Activated naive CD4-positive, alpha-beta T cell treated with anti-CD3 and anti-CD28 coated beads, Interleukin-2, amount 50 U/mL, for 72 hours (primary cell): Measurements from ENCODE around the gene IMMP2L. TPM values are rescaled to one million over a fixed set of nuclear protein-coding genes. Genes with fewer than 3 reads are reported as not detected.

Experiments
- ATAC-seq, 2 donors: fragments of 150-1000 bp; cut with Tn5 transposase; 2 replicates each; pipeline ENCODE4 v1.10.0; 2021; ENCODE audit warnings: mild to moderate bottlenecking in 2 of 2, moderate library complexity in 2 of 2
- DNase-seq, 2 donors: peaks; one replicate each; pipeline ENCODE4 v3.0.0; 2021 to 2022; ENCODE audit warnings: low spot score in 2 of 2
- H3K27ac Mint-ChIP-seq, 2 donors: one replicate each; pipeline ENCODE4 v1.8.0; 2022; ENCODE audit warnings: mild to moderate bottlenecking in 2 of 2, mixed read lengths in 2 of 2
- H3K36me3 Mint-ChIP-seq, 2 donors: one replicate each; pipeline ENCODE4 v1.8.0; 2022; ENCODE audit warnings: mixed read lengths in 2 of 2
- H3K9me3 Mint-ChIP-seq, 2 donors: one replicate each; pipeline ENCODE4 v1.8.0; 2022; ENCODE audit warnings: mixed read lengths in 2 of 2
- total RNA-seq, 2 donors: library from RNA; stranded (reverse); gene quantifications; one replicate each; pipeline ENCODE4 v1.2.3, GENCODE V29; 2022

IMMP2L gene
- total RNA-seq, 2 donors from 2014 or later: 11.8 to 18.2 TPM

GRCh38 chr7:110988348-110988747, 573.9 kb downstream of the IMMP2L start:
- DNase-seq (no peak), ATAC-seq (no peak)
- H3K27ac Mint-ChIP-seq: no peak overlapping the region
- H3K36me3 Mint-ChIP-seq: peaks cover 4 to 13% of the 10 kb centered on the region in 2 donors
- H3K9me3 Mint-ChIP-seq: peaks cover 0 to 5% of the 10 kb centered on the region in 2 donors

DNA sequence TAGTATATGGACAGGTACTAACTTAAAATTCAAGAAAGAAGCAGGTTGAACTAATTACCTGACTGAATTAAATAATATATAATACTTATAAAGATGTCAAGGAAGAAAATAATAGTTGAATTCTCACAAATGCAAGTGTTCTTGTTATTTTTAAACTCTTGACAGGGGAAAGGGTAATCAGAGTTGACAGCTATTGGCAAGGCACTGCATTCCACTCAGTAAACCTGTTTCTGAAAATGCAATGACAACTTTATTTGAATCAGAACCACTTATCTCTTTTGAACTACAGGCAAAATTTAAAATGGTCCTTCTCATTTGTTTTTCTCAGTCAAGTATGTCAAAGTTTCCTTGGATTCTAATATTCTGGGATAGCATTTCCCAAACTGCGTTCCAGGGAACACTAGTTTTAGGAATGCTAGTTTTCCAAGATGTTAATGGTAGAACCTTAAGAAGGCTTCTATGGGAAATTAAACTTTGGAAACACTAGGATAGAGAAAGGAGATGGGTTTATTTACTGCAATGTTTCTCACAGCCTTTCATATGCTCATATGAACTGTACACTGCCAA, 575.1 kb downstream of the IMMP2L start:
- ATAC-seq: no peak
- Mint-ChIP-seq H3K27ac (no peak overlapping the region), H3K36me3 (peaks cover 4 to 13% of the 10 kb centered on the region in 2 donors), H3K9me3 (peaks cover 0 to 5% of the 10 kb centered on the region in 2 donors)
- no peak for DNase-seq

- Mint-ChIP-seq H3K9me3 (peaks cover 0 to 5% of the 10 kb centered on the region in 2 donors), H3K27ac (no peak overlapping the region), H3K36me3 (peaks cover 4 to 13% of the 10 kb centered on the region in 2 donors)
- no peak for DNase-seq
- peak in 1 of 2 donors; percentile 84 for ATAC-seq
Observed at GRCh38 chr7:110983822-110984456, 578.4 kb downstream of the IMMP2L start.

DNA sequence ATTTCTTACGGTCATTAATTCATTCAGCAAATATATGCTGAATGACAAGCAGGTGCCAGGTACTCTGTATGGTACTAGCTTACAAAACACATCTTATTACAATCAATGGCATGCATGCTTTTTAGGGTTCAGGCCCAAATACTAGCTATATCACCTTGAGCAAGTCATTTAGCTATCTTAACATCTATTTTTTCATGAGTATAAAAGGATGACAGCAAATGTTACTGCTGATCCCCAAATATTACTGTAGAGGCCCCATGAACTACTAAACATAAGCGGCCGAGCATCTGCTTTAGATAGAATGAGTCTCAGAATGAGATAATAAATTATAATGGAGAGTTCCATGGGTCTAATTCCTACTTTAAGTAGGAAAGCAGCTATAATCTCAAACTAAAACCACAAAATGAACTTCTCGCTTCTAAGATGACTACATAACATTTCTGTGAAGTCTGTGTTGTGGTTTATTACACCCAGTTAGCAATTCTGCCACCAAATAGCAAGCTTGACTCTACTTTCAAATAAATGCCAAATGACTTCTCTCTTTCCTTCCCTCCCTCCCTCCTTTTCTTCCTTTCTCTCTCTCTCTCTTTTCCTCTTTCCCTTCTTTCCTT, 585.1 kb downstream of the IMMP2L start:
- peak overlapping the region; percentile 80 to 81 for H3K27ac Mint-ChIP-seq

DNA sequence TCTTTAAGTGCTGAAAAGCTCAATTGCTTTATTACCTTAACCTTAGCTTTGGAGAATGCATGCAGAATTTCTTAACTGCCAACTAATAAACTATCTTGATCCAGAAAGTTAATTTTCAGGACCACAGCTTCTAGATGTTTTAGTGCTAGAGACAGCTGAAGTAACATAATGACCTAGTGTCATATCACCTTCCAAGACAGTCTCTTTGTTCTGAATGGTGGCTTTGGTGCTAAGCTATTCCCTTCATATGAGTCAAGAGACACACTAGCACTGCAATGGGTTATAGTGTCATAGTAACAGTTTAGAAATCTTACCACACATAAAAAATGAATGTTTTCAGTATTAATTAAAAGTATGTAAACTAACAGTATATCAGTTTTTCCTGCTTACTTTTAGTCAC, 586.8 kb downstream of the IMMP2L start:
- H3K27ac Mint-ChIP-seq: no peak overlapping the region
- no peak for DNase-seq
- H3K36me3 Mint-ChIP-seq: no peaks in the 10 kb centered on the region
- H3K9me3 Mint-ChIP-seq: peaks cover 0 to 4% of the 10 kb centered on the region in 2 donors
- peak; percentile 47 to 56 for ATAC-seq

More for the DNA sequence above, 585.1 kb downstream of the IMMP2L start:
- peak; percentile 90 to 92 for ATAC-seq
- Mint-ChIP-seq H3K36me3 (no peaks in the 10 kb centered on the region), H3K9me3 (peaks cover 0 to 4% of the 10 kb centered on the region in 2 donors)
- no peak for DNase-seq

GRCh38 chr7:110974441-110974840, 587.9 kb downstream of the IMMP2L start:
- Mint-ChIP-seq H3K36me3 (no peaks in the 10 kb centered on the region), H3K27ac (no peak overlapping the region), H3K9me3 (peaks cover 0 to 4% of the 10 kb centered on the region in 2 donors)
- DNase-seq: no peak
- ATAC-seq: no peak

GRCh38 chr7:110973196-110973990, 588.9 kb downstream of the IMMP2L start:
- no peak for ATAC-seq
- no peak for DNase-seq
- Mint-ChIP-seq H3K27ac (no peak overlapping the region), H3K36me3 (peaks cover 0 to under 1% of the 10 kb centered on the region in 2 donors), H3K9me3 (peaks cover 0 to 4% of the 10 kb centered on the region in 2 donors)

DNA sequence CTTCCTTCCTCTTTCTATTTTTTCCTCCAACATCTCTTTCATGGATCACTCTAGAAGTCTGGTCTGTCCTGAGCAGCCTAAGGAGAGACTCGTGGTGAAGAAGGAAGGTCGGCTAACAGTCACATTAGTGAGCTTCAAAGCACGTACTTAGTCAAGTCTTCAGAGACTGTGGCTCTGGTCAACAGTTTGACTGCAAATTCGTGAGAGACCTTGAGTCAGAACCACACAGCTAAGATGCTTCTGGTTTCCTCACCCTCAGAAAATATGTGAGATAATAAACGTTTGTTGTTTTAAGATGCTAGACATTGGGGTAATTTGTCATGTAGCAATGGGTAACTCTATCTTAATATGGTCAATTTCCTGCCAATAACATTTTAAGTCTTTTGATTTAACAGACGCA, 597.5 kb downstream of the IMMP2L start:
- ATAC-seq: no peak
- no peak for DNase-seq

DNA sequence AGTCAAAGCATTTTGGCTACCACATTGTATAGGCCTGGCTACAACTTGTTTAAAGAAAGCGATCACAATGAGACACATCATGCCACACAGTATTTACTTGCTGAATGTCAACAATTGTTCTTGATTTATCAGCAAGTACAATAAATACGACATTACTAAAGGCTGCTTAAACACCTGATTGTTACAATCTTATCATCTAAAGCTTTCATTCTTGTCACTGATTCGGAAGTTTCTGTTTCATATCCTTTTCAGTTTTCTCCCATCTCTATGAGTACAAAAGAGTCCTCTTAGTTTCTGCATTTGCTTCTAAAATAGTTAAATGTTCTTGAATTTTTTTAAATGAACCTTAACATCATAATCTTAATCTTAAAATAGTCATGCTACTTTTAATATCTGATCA, 599.5 kb downstream of the IMMP2L start:
- Mint-ChIP-seq H3K36me3 (peaks cover 6 to 11% of the 10 kb centered on the region in 2 donors), H3K27ac (no peak overlapping the region), H3K9me3 (peaks cover 0 to 8% of the 10 kb centered on the region in 2 donors)
- no peak for ATAC-seq
- DNase-seq: no peak

More for the DNA sequence above, 597.5 kb downstream of the IMMP2L start:
- H3K9me3 Mint-ChIP-seq: peaks cover 0 to 4% of the 10 kb centered on the region in 2 donors
- peaks cover 0 to 7% of the 10 kb centered on the region in 2 donors for H3K36me3 Mint-ChIP-seq
- no peak overlapping the region for H3K27ac Mint-ChIP-seq

- Mint-ChIP-seq H3K9me3 (peaks cover 0 to 13% of the 10 kb centered on the region in 2 donors), H3K27ac (no peak overlapping the region), H3K36me3 (peaks cover 6 to 11% of the 10 kb centered on the region in 2 donors)
- DNase-seq (no peak), ATAC-seq (no peak)
Observed at GRCh38 chr7:110962374-110962773, 599.9 kb downstream of the IMMP2L start.

GRCh38 chr7:110960811-110961210, 601.5 kb downstream of the IMMP2L start:
- ATAC-seq (no peak), DNase-seq (no peak)
- no peak overlapping the region for H3K27ac Mint-ChIP-seq
- H3K9me3 Mint-ChIP-seq: peaks cover 0 to 13% of the 10 kb centered on the region in 2 donors
- H3K36me3 Mint-ChIP-seq: peaks cover 6 to 11% of the 10 kb centered on the region in 2 donors

DNA sequence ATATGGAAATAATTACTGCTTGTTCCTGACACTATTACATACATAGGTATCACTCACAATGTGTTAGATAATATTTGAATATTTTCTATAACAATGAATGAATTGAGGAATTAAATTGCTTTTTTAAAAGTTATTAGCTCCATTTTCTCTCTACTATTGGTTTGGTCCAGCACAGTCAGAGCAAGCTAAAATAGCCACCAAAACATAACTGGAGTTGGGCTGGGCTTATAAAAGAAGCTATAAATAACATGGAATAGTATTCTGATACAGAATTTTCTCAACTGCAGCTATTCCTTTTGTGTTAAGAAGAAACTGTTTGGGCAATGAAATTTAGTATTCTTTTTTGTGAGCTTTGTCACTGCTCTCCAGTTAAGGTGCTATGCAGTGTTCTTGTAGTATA, 614.0 kb downstream of the IMMP2L start:
- Mint-ChIP-seq H3K36me3 (no peaks in the 10 kb centered on the region), H3K9me3 (peaks cover 0 to 3% of the 10 kb centered on the region in 2 donors), H3K27ac (no peak overlapping the region)
- no peak for ATAC-seq
- no peak for DNase-seq

DNA sequence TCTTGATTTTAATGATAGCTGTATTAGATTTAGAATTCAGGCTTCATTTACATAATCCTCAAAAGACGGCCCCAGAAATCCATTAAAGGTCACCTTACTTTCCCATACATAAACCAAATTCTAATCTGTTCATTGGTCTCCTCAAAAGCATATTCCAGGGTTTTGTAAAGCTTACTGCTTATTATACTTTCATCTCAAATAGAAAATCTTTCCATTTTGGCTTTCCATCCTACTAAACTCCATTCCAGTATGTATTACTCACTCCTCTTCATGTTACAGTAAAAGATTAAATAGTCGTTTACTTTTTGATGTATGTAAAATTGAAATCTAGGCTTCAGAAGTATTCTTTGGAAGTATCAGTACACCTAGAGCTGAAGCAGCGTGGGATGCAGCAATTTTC, 614.9 kb downstream of the IMMP2L start:
- Mint-ChIP-seq H3K36me3 (no peaks in the 10 kb centered on the region), H3K9me3 (peaks cover 0 to 3% of the 10 kb centered on the region in 2 donors), H3K27ac (no peak overlapping the region)
- no peak for ATAC-seq
- DNase-seq: no peak

- Mint-ChIP-seq H3K9me3 (peaks cover 0 to 3% of the 10 kb centered on the region in 2 donors), H3K27ac (peak overlapping the region in 1 of 2 donors; percentile 35), H3K36me3 (no peaks in the 10 kb centered on the region)
- no peak for DNase-seq
- ATAC-seq: peak in 1 of 2 donors; percentile 62
Observed at GRCh38 chr7:110944966-110945644, 617.2 kb downstream of the IMMP2L start.

GRCh38 chr7:110944448-110944847, 617.8 kb downstream of the IMMP2L start:
- peaks cover 0 to 3% of the 10 kb centered on the region in 2 donors for H3K9me3 Mint-ChIP-seq
- peak overlapping the region in 1 of 2 donors; percentile 35 for H3K27ac Mint-ChIP-seq
- no peaks in the 10 kb centered on the region for H3K36me3 Mint-ChIP-seq
- DNase-seq (no peak), ATAC-seq (no peak)

DNA sequence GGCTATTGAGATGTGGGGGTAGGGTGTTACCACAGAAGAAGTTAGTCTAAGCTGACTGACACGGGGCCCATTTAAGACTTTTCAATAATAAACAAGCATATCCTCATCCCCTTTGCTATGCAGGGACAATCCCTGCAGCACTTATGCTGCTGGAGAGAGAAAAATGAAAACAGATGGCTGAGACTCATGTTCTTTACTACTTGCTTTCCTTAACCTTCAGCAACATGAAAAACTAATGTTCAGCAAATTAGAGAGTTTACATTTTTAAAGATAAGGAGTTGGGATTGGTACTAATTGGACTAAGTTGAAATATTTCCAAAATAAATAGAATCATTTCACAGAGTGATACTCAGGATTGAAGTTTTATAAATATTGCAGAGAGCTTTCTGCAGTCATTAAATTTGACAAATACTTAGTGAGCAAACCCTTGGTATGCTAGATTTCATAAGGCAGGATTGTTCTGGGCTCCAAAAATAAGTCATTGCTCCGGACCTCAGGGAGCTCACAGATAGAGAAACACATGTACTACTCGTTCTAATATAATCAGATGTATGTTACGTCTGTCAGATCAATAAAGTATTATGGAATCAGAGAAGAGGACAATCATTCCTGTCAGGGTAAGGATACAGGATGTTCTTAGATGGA, 618.5 kb downstream of the IMMP2L start:
- Mint-ChIP-seq H3K36me3 (no peaks in the 10 kb centered on the region), H3K27ac (no peak overlapping the region), H3K9me3 (peaks cover 0 to 3% of the 10 kb centered on the region in 2 donors)
- ATAC-seq: no peak
- DNase-seq: no peak
